Cortex of kidney (tissue), 1 donor: ENCODE data around the gene ALDH4A1.

Experiments
- DNase-seq: peaks from one replicate; lab custom pipeline; 2025; lab: John Stamatoyannopoulos, UW

Gene ALDH4A1, protein sequence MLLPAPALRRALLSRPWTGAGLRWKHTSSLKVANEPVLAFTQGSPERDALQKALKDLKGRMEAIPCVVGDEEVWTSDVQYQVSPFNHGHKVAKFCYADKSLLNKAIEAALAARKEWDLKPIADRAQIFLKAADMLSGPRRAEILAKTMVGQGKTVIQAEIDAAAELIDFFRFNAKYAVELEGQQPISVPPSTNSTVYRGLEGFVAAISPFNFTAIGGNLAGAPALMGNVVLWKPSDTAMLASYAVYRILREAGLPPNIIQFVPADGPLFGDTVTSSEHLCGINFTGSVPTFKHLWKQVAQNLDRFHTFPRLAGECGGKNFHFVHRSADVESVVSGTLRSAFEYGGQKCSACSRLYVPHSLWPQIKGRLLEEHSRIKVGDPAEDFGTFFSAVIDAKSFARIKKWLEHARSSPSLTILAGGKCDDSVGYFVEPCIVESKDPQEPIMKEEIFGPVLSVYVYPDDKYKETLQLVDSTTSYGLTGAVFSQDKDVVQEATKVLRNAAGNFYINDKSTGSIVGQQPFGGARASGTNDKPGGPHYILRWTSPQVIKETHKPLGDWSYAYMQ

GRCh38 chr1:18902523-18903290 lies at the start of gene ALDH4A1:
ALDH4A1 (minus strand) TSS chr1:18902555; CDS start chr1:18902523, 32 bp downstream.
- DNase-seq: peak; percentile 84

DNA sequence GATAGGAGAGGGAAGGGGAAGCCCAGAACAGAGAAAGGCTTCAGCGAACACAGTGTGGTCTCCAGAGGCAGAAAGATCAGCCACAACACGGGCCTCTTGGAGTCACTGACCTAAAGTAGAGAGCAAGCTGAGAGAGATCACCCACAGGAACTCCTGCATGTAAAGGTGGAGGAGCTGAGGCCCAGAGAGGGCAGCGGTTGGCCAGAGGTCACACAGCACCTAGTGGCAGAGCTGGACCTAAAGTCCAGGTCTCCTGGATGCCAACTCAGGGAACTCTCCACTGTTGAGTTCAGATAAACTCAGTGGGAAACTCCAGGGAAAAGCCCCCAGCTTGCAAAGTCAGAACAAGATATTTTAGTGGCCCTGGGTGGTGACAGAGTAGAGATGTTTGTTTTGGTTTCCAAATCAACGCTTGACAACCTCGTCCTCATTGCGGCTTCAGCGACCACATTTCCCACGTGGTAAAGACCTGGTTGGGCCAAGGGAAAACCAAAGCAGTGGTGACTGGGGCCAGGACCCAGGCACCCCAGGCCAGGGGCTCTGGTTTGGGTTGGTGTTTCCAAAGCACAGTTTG lies 49.5 kb upstream of the ALDH4A1 start:
- DNase-seq: no peak

- no peak for DNase-seq
These were observed 49.1 kb upstream of the ALDH4A1 start for GRCh38 chr1:18951416-18951815.

DNA sequence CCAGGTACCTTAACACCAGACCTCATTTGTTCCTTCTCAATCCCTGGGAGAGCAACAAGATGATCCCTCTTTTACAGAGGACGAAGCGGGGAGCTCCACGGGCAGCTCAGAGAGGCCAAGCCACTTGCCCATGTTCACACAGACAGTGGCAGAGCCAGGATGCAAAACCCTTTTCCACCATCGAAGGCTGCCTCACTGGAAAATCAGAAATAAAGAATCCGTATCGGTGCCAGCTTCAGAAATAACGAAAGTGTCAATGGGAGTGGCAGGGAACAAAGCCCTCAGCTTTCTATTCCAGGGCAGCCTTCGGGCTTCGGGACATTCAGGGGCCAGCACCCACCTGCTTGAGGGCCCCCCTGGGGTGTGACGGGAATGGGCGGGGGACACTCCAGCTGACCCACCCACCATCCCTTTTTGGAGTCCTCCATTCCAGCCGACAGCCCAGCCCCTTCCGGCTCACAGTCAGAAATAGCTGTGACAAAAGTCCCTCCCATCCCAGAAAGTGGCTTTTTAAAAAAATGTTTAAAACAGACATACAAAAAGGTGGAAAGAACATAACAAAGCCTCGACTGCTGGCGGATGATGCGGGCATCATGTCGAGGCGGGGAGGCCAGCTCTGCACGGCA lies 48.2 kb upstream of the ALDH4A1 start:
- no peak for DNase-seq

DNA sequence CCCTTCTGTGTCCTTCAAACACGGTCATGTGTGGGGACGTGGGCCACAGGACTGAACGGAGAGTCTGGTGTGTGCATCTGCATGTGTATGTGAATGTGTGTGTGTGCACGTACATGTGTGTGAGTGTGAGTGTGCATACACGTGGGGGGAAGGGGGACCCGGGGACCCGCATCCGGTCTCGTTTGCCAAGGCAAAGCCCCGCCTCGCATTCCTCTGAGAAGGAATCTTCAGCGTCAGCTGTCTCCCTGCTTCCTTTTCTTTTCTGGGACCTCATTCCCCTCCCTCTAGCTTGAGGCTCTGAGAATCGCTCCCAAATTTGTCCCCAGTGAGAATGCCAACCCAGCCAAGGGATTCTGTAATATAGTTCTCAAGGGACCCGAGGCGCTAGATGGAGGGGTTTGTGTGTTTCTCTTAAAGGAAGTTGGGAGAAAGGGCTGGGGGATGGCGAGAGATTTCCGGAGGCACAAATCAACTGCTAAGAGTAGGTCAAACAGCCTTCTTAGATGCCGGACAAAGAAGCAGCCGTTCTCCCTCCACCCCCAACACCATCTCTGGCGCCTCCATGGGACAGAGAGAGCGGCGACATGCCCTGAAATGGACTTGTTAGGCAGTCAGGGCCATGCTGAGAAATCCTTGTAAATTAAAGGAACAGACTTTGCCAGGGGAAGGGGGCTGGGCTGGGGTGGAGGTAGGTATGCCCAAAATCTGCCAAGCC lies 47.5 kb upstream of the ALDH4A1 start:
- DNase-seq: no peak

DNA sequence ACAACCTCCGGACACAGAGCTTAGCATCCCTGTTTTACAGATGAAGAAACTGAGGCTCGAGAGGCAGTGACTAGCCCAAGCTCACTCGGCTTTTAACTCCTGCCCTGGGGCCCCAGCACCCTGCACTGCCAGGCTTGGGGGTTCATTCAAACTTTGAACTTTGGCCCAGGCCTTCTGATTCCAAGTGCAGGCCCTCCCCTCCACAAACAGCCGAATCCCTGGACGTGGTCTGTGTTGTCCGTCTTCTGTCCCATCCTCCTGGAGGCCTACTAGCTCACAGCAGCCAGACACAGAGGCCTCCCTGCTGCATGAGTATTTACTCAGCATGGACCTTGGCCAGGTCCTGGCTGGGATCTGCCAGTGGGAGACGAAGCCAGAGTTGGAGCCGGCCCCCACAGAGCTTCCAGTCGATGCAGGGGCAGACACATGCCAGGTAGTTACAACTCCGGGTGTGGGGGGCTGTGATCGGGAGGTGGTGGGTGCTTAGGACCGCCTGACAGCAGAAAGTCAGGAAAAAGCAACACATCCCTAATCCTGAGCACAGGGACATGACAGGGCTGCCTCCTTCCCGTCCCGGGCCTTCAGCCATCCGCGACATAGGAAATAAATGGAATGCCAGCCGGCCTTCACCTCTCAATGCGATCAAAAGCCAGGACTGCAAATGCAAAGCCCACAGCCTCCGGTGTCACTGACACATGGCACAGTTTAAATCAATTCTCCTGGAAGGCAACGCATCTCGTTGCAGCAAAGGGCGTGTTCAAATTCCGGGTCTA lies 46.7 kb upstream of the ALDH4A1 start:
- DNase-seq: no peak

GRCh38 chr1:18948048-18948912 lies 45.9 kb upstream of the ALDH4A1 start:
- DNase-seq: no peak

GRCh38 chr1:18947570-18947969 lies 45.2 kb upstream of the ALDH4A1 start:
- DNase-seq: no peak

GRCh38 chr1:18946550-18947381 lies 44.4 kb upstream of the ALDH4A1 start:
- no peak for DNase-seq

GRCh38 chr1:18945401-18945849 lies 43.1 kb upstream of the ALDH4A1 start:
- no peak for DNase-seq

GRCh38 chr1:18944810-18945209 lies 42.5 kb upstream of the ALDH4A1 start:
- no peak for DNase-seq

DNA sequence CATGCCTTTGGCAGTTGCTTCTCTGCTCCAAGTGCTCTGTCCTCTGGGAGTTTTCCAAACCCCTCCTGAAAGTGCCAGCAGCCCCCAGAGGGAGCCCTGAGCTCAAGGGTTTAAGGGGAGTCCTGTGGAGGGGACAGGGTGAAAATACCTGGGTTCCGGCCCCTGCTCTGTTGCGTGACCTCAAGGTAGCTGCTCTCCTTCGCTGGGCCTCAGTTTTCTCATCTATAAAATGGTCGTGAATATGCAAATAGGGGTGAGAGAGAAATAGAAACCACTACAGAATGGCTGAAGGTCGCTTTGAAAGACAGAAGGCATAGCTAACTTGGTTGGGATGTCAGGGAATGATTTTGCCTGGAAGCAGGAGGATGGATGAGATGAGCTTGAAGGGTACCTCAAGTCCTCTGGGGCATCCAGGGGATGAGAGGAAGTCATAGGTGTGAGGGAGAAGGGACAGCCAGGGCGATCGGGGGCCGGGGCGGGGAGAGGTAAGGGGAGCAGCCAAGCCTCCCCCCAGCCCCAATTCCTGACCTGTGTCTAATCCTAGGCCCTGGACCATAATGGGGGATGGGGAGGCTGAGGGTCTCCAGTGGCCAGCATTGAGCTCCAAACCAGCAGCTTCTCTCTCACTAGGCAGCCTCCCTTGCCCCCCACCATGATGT lies 41.7 kb upstream of the ALDH4A1 start:
- no peak for DNase-seq

DNA sequence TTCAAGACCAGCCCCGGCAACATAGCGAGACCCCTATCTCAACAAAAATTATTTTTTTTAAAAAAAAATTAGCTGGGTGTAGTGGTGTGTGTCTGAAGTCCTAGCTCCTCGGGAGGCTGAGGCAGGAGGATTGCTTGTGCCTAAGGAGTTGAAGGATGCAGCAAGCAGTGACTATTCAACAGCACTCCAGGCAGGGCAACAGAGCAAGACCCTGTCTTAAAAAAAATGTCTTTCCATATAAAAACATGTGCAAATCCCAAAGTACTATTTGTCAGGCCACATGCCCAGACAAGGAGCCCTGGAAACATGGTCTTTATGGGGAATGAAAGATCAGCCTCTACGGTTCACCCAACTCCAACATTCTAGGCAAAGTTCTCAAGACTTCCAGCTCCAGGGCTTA lies 40.8 kb upstream of the ALDH4A1 start:
- DNase-seq: no peak

DNA sequence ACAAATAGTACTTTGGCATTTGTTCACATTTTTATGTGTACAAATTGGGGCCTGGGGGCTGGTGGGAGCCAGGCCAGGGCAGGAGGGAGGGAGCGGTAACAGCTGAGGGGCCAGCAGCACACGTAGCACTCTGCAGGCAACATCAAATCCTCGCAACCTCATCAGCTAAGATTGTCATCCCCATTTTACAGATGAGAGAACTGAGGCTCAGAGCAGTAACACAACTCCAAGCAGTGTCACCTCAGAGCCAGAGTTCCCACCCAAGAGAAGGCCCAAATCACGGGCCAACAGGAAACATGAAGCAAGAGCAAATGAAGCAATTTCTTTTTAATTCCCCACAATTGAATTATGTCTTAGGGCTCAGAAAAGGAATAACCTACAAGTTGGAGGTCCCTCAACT lies 40.0 kb upstream of the ALDH4A1 start:
- no peak for DNase-seq

GRCh38 chr1:18941221-18942141 lies 39.1 kb upstream of the ALDH4A1 start:
- no peak for DNase-seq

DNA sequence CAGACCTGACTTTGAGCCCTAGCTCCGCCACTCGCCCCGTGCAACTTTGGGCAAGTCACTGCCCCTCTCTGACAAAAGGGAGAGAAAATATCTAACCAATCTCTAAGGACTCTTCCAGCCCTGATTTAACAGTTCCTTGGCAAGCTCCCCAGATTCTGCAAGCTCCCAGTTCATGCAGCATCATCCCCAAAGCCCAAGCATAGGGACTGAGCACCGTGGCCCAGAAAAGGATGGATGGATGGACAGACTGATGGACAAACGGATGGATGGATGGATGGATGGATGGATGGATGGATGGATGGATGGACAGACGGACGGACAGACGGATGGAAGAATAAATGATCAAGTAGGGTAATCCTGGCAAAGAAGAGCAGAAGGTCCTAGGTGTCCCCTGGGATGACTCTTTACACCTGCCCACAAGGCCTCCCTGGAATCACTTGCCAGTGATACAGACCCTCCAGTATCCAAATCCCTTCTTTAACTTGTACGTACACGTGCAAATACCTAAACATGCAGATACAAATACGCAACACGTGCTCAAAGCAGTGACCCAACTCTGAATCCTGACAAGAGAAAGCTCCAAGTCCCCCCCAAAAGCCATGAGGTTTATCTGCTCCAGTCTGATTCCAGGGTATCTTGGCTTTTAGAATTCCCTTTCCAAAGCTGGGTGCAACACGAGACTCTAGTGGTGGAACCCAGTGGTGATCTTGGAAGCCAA lies 38.1 kb upstream of the ALDH4A1 start:
- no peak for DNase-seq
